ES-I3 (cell line): ENCODE results near the gene CTSD.

Source experiments
- H3K36me3 ChIP-seq: 2 replicates; pipeline ENCODE4 v1.6.1; 2013; ENCODE audit warnings: mild to moderate bottlenecking, low read length, control low read depth, moderate library complexity; ENCODE audit not compliant: insufficient read depth
- H3K4me1 ChIP-seq: 2 replicates; pipeline ENCODE4 v1.6.1; 2013; ENCODE audit warnings: mild to moderate bottlenecking, control low read depth, low read length; ENCODE audit not compliant: insufficient read depth
- H3K9ac ChIP-seq: 2 replicates; pipeline ENCODE4 v1.6.1; 2013; ENCODE audit warnings: low read depth, mild to moderate bottlenecking, low read length, moderate library complexity
- H3K9me3 ChIP-seq: 2 replicates; pipeline ENCODE4 v1.6.1; 2013; ENCODE audit warnings: mild to moderate bottlenecking, low read length, moderate library complexity; ENCODE audit not compliant: control insufficient read depth, insufficient read depth

Gene CTSD

GRCh38 chr11:1741741-1742140 is 22.0 kb downstream of the CTSD start:
- Histone ChIP-seq H3K9me3 (no peaks in the 10 kb centered on the region), H3K4me1 (no peaks in the 10 kb centered on the region), H3K36me3 (no peaks in the 10 kb centered on the region), H3K9ac (no peak overlapping the region)

DNA sequence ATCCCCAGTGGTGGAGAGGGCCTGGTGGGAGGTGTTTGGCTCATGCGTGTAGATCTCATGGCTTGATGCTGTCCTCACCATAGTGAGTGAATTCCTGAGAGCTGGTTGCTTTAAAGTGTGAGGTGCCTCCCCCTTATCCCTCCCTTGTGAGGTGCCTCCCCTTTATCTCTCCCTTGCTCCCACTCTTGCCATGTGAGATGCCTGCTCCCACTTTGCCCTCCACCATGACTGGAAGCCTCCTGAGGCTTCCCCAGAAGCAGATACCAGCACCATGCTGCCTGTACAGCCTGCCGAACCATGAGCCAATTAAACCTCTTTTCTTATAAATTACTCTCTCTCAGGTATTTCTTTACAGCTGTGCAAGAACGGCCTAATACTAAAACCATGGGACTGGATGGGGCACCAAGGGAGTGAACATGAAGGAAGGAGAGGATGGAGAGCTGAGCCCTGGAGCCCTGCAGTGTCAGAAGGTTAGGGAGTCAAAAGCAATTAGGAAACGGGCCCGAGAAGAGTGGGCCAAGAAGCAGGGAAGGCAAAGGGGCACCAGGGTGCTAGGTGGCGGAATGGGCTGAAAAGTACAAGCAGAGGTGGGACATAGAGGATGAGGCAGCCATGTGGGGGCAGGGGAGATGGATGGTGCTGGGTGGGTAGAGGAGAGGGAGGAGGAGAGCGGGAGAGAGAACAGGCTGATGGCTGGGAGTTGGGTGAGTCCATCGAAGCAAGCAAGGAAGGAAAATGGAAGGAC is 22.8 kb downstream of the CTSD start:
- Histone ChIP-seq H3K4me1 (no peaks in the 10 kb centered on the region), H3K9ac (no peak overlapping the region), H3K9me3 (no peaks in the 10 kb centered on the region), H3K36me3 (no peaks in the 10 kb centered on the region)

- Histone ChIP-seq H3K4me1 (no peaks in the 10 kb centered on the region), H3K9me3 (no peaks in the 10 kb centered on the region), H3K9ac (no peak overlapping the region), H3K36me3 (no peaks in the 10 kb centered on the region)
Observed at GRCh38 chr11:1739576-1739975, 24.2 kb downstream of the CTSD start.

DNA sequence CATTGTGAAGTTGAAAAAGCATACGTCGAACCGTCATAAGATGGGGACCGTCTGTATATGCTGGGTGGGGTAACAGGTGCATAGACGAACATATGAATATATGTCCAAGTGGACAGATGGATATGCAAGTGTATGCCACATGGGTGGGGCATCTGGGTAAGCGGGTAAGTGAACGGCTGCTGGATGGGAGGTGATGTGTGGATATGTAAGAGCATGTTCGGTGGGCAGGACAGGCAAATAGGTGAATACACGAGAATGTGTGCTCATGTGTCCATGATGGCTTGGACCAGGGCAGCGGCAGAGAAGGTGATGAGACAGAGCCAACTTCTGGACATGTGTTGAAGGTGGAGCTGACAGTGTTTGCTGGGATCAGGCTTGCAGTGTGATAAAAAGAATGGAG is 25.3 kb downstream of the CTSD start:
- no peaks in the 10 kb centered on the region for H3K36me3 ChIP-seq
- no peaks in the 10 kb centered on the region for H3K9me3 ChIP-seq
- no peaks in the 10 kb centered on the region for H3K4me1 ChIP-seq
- H3K9ac ChIP-seq: no peak overlapping the region

DNA sequence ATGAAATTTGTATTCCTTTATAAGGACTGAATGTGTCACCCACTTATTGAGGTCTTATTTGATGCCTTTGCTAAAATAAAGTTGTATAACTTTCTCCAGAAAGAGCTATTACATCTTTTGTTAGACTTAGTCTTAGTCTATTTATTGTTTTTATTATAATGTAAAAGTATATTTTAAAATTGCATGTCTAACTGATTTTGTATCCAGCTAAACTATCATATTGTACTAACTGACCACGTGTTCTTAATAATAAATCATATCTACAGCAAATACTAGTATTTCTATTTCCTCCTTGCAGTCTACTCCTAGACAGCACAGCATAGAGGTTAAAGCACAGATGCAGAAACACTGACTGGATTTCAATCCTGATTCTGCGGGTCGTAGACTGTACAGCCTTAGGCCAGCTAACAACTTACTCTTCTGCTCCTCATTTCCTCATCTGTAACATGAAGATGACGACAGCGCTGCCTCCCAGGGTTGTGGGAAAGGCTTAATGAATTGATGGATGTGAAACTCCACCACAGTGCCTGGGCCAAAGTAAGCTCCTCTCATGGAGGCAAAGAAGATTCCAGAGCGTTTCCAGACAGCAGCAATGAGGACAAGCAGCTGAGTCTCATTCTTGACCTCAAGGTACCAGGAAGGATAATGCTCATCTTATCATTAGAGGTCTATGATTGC is 26.5 kb downstream of the CTSD start:
- no peaks in the 10 kb centered on the region for H3K9me3 ChIP-seq
- H3K4me1 ChIP-seq: no peaks in the 10 kb centered on the region
- H3K9ac ChIP-seq: no peak overlapping the region
- H3K36me3 ChIP-seq: no peaks in the 10 kb centered on the region

- H3K36me3 ChIP-seq: no peaks in the 10 kb centered on the region
- no peak overlapping the region for H3K9ac ChIP-seq
- H3K9me3 ChIP-seq: no peaks in the 10 kb centered on the region
- no peaks in the 10 kb centered on the region for H3K4me1 ChIP-seq
Observed at GRCh38 chr11:1736447-1736992, 27.2 kb downstream of the CTSD start.

GRCh38 chr11:1735271-1735670 is 28.5 kb downstream of the CTSD start:
- Histone ChIP-seq H3K9me3 (no peaks in the 10 kb centered on the region), H3K36me3 (no peaks in the 10 kb centered on the region), H3K4me1 (no peaks in the 10 kb centered on the region), H3K9ac (no peak overlapping the region)

GRCh38 chr11:1734641-1735081 is 29.1 kb downstream of the CTSD start:
- no peak overlapping the region for H3K9ac ChIP-seq
- H3K9me3 ChIP-seq: no peaks in the 10 kb centered on the region
- H3K36me3 ChIP-seq: no peaks in the 10 kb centered on the region
- no peaks in the 10 kb centered on the region for H3K4me1 ChIP-seq

DNA sequence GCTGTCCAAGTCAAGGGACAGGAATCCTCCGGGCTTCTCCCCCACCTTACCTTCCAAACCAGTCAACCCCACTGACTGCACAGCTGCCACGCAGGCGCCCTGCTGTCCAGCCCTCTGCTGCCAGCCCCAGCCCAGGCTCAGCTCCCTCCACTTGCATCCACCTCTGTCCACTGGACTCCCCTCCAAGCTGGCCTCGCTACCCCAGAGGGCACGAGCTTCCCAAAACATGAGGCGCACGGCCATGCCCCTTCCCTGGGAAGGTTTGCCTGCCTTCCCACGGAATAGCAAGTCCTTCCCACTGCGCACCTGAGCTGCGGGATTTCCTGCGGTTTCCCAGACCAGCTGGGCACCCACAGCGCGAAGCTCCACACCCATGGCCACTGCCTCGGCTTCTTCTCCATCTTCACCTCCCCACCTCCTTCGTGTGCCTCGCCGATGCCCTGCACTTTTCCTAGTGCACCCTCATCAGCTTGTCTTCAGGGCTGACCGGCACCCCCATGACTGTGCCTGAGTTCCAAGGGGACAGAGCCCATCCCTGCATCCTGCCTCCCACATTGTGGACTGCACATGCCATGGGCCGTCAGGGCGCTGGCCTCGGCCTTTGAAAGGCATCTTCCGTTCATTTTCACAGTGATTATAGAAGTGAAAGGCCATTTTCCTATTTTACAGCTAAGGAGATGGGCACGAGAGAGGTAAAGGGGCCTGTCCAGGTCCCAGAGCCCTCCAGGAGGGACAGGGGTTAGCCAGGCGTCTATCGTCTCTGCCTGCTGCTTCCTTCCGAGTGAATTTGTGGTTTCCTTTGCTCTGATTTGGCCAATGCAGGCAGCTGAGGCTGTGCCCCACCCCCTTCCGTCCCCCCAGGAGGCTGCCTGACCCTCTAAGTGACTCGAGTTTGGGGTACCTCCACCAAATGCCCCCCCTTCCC is 29.7 kb downstream of the CTSD start:
- Histone ChIP-seq H3K9me3 (no peaks in the 10 kb centered on the region), H3K9ac (no peak overlapping the region), H3K4me1 (no peaks in the 10 kb centered on the region), H3K36me3 (no peaks in the 10 kb centered on the region)

GRCh38 chr11:1733009-1733715 is 30.6 kb downstream of the CTSD start:
- Histone ChIP-seq H3K4me1 (no peaks in the 10 kb centered on the region), H3K9ac (no peak overlapping the region), H3K36me3 (no peaks in the 10 kb centered on the region), H3K9me3 (no peaks in the 10 kb centered on the region)

- no peaks in the 10 kb centered on the region for H3K36me3 ChIP-seq
- no peaks in the 10 kb centered on the region for H3K4me1 ChIP-seq
- no peaks in the 10 kb centered on the region for H3K9me3 ChIP-seq
- no peak overlapping the region for H3K9ac ChIP-seq
Observed at GRCh38 chr11:1732418-1733008, 31.2 kb downstream of the CTSD start.

- Histone ChIP-seq H3K9ac (no peak overlapping the region), H3K36me3 (no peaks in the 10 kb centered on the region), H3K9me3 (no peaks in the 10 kb centered on the region), H3K4me1 (no peaks in the 10 kb centered on the region)
Observed at GRCh38 chr11:1731451-1732059, 32.2 kb downstream of the CTSD start.

DNA sequence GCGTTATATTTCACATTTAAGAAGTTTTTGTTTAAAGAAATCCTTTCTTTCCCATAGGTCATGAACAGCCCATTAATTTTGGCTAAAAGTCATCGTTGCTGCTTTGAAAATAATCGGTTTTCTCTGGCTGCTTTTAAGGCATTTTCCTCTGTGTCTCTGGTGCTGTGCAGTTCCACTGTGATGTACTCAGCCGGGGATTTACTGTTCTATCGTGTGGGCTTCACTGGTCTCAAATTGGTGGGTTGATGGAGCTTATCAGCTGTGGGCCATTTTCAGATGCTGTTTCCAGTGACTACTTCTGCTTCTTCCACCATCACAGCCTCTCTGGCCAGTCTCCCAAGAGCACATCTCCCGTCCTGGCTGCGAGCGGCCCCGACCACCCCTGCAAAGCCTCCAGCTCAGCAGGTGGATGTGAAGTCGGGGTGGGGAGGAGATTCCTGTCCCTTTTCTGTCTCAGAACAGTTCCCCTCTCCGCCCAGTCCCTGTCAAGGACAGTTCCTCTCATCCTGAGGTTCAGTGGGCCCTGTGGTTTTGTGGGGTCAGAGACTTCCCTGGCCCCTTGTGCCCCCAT is 33.6 kb downstream of the CTSD start:
- Histone ChIP-seq H3K4me1 (no peaks in the 10 kb centered on the region), H3K9ac (no peak overlapping the region), H3K9me3 (no peaks in the 10 kb centered on the region), H3K36me3 (no peaks in the 10 kb centered on the region)
